B cell (primary cell): ENCODE results near the gene CCDC116. TPM values are rescaled to one million over a fixed set of nuclear protein-coding genes. Genes with fewer than 3 reads are reported as not detected.

Source experiments
- ATAC-seq: fragments of 200-7000 bp; cut with Tn5 transposase; one replicate; pipeline ENCODE4 v1.10.0; 2021; ENCODE audit warnings: low read depth, mild to moderate bottlenecking, moderate number of reproducible peaks, moderate library complexity
- CTCF ChIA-PET: fragments of 350-600 bp; sonication (Branson Sonifier 250); formaldehyde crosslinking; loops from one replicate; lab custom pipeline; 2021; ENCODE audit warnings: antibody characterized with exemption, inconsistent platforms; lab: Charles Lee
- POLR2A ChIA-PET: fragments of 350-600 bp; sonication (Branson Sonifier 250); formaldehyde crosslinking; loops from one replicate; lab custom pipeline; 2021; ENCODE audit warnings: antibody characterized with exemption; lab: Charles Lee
- DNase-seq: peaks from one replicate; pipeline ENCODE4 v3.0.0; 2013
- H2AFZ ChIP-seq: 2 replicates; pipeline ENCODE4 v1.6.1; 2012; ENCODE audit warnings: mild to moderate bottlenecking, low read depth, low read length; ENCODE audit not compliant: insufficient read depth, poor library complexity, severe bottlenecking
- H3K27ac ChIP-seq, 2 donors: 1 replicate in 1 of 2; 2 replicates in 1 of 2; pipeline ENCODE4 v1.5.1; 2012 to 2013; ENCODE audit warnings: low read length in 2 of 2, mild to moderate bottlenecking in 2 of 2, moderate library complexity in 1 of 2
- H3K27me3 ChIP-seq, 4 experiments: fragments of 200-600 bp in 1 of 4; sonication (generic) in 1 of 4; replicated peaks in 1 of 4; 1 replicate in 2 of 4; 2 replicates in 2 of 4; pipeline versions ENCODE4 v1.6.1 to v1.7.0; 2013 to 2016; ENCODE audit warnings: low read length in 3 of 4, mild to moderate bottlenecking in 2 of 4, mixed read lengths in 1 of 4, moderate library complexity in 1 of 4; ENCODE audit not compliant: insufficient read depth in 4 of 4, control insufficient read depth in 3 of 4; ENCODE audit errors: control extremely low read depth in 1 of 4
- H3K36me3 ChIP-seq, 2 experiments: replicated peaks in 1 of 2; 1 replicate in 1 of 2; 2 replicates in 1 of 2; pipeline versions ENCODE4 v1.6.1 to v1.7.1; 2013; ENCODE audit warnings: low read length in 1 of 2; ENCODE audit not compliant: insufficient read depth in 2 of 2, control insufficient read depth in 1 of 2; ENCODE audit errors: control extremely low read depth in 1 of 2, extremely low read depth in 1 of 2
- H3K4me1 ChIP-seq, 2 donors: fragments of 200-600 bp in 1 of 2; sonication (generic) in 1 of 2; 1 replicate in 1 of 2; 2 replicates in 1 of 2; pipeline versions ENCODE4 v1.5.1 to v1.6.1; 2013 to 2017; ENCODE audit warnings: low read length in 2 of 2; ENCODE audit not compliant: control insufficient read depth in 2 of 2, insufficient read depth in 2 of 2
- H3K4me2 ChIP-seq: replicated peaks from 2 replicates; pipeline ENCODE3; 2012; ENCODE audit warnings: mild to moderate bottlenecking, low read depth, low read length; ENCODE audit not compliant: poor library complexity, severe bottlenecking
- H3K4me3 ChIP-seq, 5 experiments: fragments of 200-600 bp in 1 of 5; sonication (generic) in 1 of 5; 1 replicate in 3 of 5; 2 replicates in 2 of 5; pipeline versions ENCODE4 v1.5.1 to v1.7.0; 2011 to 2016; ENCODE audit warnings: low read length in 4 of 5, mild to moderate bottlenecking in 4 of 5, low read depth in 2 of 5, control low read depth in 1 of 5, moderate library complexity in 1 of 5; ENCODE audit not compliant: insufficient read depth in 1 of 5; ENCODE audit errors: control extremely low read depth in 1 of 5, extremely low read depth in 1 of 5
- H3K79me2 ChIP-seq: fragments of 200-600 bp; sonication (generic); one replicate; pipeline ENCODE4 v1.6.0; 2016; ENCODE audit warnings: low read length; ENCODE audit not compliant: control insufficient read depth, insufficient read depth
- H3K9ac ChIP-seq: fragments of 200-600 bp; sonication (generic); 2 replicates; pipeline ENCODE4 v1.6.1; 2017; ENCODE audit warnings: mild to moderate bottlenecking, low read length, moderate library complexity
- H3K9me3 ChIP-seq, 3 donors: one replicate each; pipeline versions ENCODE4 v1.6.1 to v1.7.1; 2013; ENCODE audit warnings: low read length in 2 of 3; ENCODE audit not compliant: control insufficient read depth in 2 of 3, insufficient read depth in 1 of 3; ENCODE audit errors: control extremely low read depth in 1 of 3
- H4K20me1 ChIP-seq: 2 replicates; pipeline ENCODE4 v1.6.0; 2012; ENCODE audit warnings: mild to moderate bottlenecking, low read length; ENCODE audit not compliant: insufficient read depth, control insufficient read depth, poor library complexity, severe bottlenecking
- H3K27ac Mint-ChIP-seq: one replicate; pipeline ENCODE4 v1.8.0; 2021; ENCODE audit warnings: mixed read lengths
- H3K27me3 Mint-ChIP-seq: one replicate; pipeline ENCODE4 v1.8.0; 2021; ENCODE audit warnings: mixed read lengths
- H3K4me1 Mint-ChIP-seq: one replicate; pipeline ENCODE4 v1.8.0; 2021; ENCODE audit warnings: mixed read lengths
- H3K4me3 Mint-ChIP-seq: one replicate; pipeline ENCODE4 v1.8.0; 2021; ENCODE audit warnings: mixed read lengths
- H3K9me3 Mint-ChIP-seq: one replicate; pipeline ENCODE4 v1.8.0; 2022; ENCODE audit warnings: mixed read lengths; ENCODE audit not compliant: insufficient read depth
- EZH2 ChIP-seq: IDR thresholded peaks from 2 replicates; pipeline ENCODE4 v1.6.1; 2012; ENCODE audit warnings: borderline replicate concordance, low read depth, mild to moderate bottlenecking, moderate library complexity, low read length; ENCODE audit not compliant: insufficient read depth, poor library complexity, severe bottlenecking
- WGBS: methylation state at CpG from one replicate; pipeline ENCODE4 v1.1.5; 2013; ENCODE audit warnings: missing lambda C conversion rate; ENCODE audit not compliant: insufficient coverage; 5-methylcytosine and 5-hydroxymethylcytosine counted together
- intact Hi-C: fragments of 100-400 bp; cut with micrococcal nuclease; formaldehyde crosslinking; loops from one replicate; pipeline ENCODE4 v1.10.0; 2022
- polyA plus RNA-seq: library from polyadenylated mRNA; depleted of rRNA; stranded (reverse); fragments of >200 nt; gene quantifications from 2 replicates; pipeline ENCODE4 v1.2.3, GENCODE V29; 2012
- total RNA-seq, 2 donors: library from RNA; stranded (reverse); fragments of 120-200 nt in 1 of 2; gene quantifications; 1 replicate in 1 of 2; 2 replicates in 1 of 2; pipeline versions ENCODE4 v1.2.3 to v1.2.4, GENCODE V29; 2013 to 2022
- TF ChIP-seq, protein P1 (sequence below): fragments of 200-600 bp; IDR thresholded peaks from one replicate; pipeline ENCODE4 v1.8.0; 2022; ENCODE audit warnings: antibody characterized with exemption, mild to moderate bottlenecking

Gene CCDC116
- total and polyA plus RNA-seq, 2 donors (not counting 1 experiment from before 2014, with no cell fraction given): 0.52 to 0.55 TPM

DNA sequence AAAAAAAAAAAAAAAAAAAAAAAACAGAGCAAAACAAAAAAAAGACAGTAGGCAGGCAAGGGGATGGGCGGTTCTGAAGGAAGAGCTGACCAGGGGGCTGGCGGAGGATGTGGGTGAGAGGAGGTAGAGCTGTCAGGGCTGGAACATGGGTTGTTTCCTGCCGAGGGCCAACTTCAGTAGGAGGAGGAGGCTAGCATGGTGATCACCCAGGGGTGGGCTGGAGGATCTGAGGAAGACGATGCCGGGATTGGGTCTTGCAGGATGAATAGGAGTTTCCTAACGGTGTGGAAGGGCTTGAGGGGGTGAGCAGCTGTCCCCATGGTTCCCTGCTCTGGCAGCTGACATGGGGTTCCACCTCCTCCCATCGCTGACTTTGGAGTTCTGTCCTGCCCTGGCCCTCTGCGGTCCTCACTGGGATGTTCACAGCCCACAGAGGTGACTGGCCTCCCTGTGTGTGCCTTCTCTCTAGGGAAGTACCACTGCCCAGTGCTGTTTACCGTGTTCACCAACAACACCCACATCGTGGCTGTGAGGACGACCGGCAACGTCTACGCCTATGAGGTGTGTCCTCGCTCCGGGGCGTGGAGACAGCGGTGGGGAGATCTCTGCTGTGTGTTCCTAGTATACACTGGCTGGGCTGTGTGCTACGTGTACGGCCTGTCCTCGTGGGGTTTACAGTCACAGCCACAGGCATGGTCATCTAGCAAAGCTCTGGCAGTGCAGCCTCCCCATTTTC, 48.4 kb downstream of the CCDC116 start:
- no peaks in the 10 kb centered on the region for H3K4me1 ChIP-seq
- Mint-ChIP-seq H3K9me3 (no peaks in the 10 kb centered on the region), H3K4me1 (no peaks in the 10 kb centered on the region), H3K4me3 (no peak overlapping the region), H3K27ac (no peak overlapping the region), H3K27me3 (no peaks in the 10 kb centered on the region)
- no peaks in the 10 kb centered on the region for H4K20me1 ChIP-seq
- ATAC-seq: no peak
- H3K27me3 ChIP-seq: no peaks in the 10 kb centered on the region
- ChIA-PET CTCF (no interaction called here), POLR2A (interaction anchor here (0.5 kb wide), 1 partner anchor 62 kb away, joined by 4 read pairs; no protein-coding TSS in a partner anchor)
- intact Hi-C loops: no loop called here
- DNase-seq: no peak
- H3K36me3 ChIP-seq: peaks cover 0 to 49% of the 10 kb centered on the region in 2 experiments
- peaks cover 8% of the 10 kb centered on the region for H3K79me2 ChIP-seq
- TF ChIP-seq, protein P1, sequence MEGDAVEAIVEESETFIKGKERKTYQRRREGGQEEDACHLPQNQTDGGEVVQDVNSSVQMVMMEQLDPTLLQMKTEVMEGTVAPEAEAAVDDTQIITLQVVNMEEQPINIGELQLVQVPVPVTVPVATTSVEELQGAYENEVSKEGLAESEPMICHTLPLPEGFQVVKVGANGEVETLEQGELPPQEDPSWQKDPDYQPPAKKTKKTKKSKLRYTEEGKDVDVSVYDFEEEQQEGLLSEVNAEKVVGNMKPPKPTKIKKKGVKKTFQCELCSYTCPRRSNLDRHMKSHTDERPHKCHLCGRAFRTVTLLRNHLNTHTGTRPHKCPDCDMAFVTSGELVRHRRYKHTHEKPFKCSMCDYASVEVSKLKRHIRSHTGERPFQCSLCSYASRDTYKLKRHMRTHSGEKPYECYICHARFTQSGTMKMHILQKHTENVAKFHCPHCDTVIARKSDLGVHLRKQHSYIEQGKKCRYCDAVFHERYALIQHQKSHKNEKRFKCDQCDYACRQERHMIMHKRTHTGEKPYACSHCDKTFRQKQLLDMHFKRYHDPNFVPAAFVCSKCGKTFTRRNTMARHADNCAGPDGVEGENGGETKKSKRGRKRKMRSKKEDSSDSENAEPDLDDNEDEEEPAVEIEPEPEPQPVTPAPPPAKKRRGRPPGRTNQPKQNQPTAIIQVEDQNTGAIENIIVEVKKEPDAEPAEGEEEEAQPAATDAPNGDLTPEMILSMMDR: no peak
- no peak for TF ChIP-seq EZH2
- H3K4me3 ChIP-seq: no peak overlapping the region
- no peaks in the 10 kb centered on the region for H3K9me3 ChIP-seq
- H3K9ac ChIP-seq: no peak overlapping the region
- no peak overlapping the region for H2AFZ ChIP-seq
- H3K27ac ChIP-seq: no peak overlapping the region
- WGBS: 99% methylated on average over 21 of the region's 21 CpGs
- H3K4me2 ChIP-seq: no peak overlapping the region
